ENCODE measurements around the gene FPGS. TPM values are rescaled to one million over a fixed set of nuclear protein-coding genes. Genes with fewer than 3 reads are reported as not detected.

The FPGS gene
- total RNA-seq = 96.0 and 102 TPM in 2 replicates

GRCh38 chr9:127802576-127803443 lies at the start of gene FPGS:
FPGS (plus strand) TSS chr9:127802882; CDS start chr9:127802925, 43 bp downstream.

GRCh38 chr9:127778280-127779135 lies 24.2 kb upstream of the FPGS start, which contains the start of gene SH2D3C:
SH2D3C (minus strand) TSS chr9:127778666; CDS start chr9:127778627, 39 bp downstream.

GRCh38 chr9:127785933-127786772 lies 16.5 kb upstream of the FPGS start, which contains the start of gene CDK9:
CDK9 (plus strand) TSS chr9:127786034; CDS start chr9:127786149, 115 bp downstream.

GRCh38 chr9:127854184-127854806 lies 51.6 kb downstream of the FPGS start, which contains the start of gene ENG:
ENG (minus strand) TSS chr9:127854658; CDS start chr9:127854355, 303 bp downstream.

Small RNA genes lying within 50 kb of the gene (small RNA-seq; reads per million reads assigned to genes)
- not detected for gene RF00019
- gene RNA5SP296 = not detected

Other genes with a start within 250 kb of the FPGS start
- gene STXBP1, start 190.6 kb upstream of the FPGS start, total RNA-seq = 14.3 and 19.7 TPM in 2 replicates
- gene CFAP157, start 95.9 kb upstream of the FPGS start, total RNA-seq = not detected in 2 replicates
- gene PTRH1, start 87.2 kb upstream of the FPGS start, total RNA-seq = 22.7 and 25.0 TPM in 2 replicates
- under 0.01 and 0.20 TPM in 2 replicates for gene TTC16, start 86.8 kb upstream of the FPGS start, total RNA-seq
- 5.1 and 6.2 TPM in 2 replicates for gene TOR2A, start 67.6 kb upstream of the FPGS start, total RNA-seq
- gene SH2D3C, start 24.2 kb upstream of the FPGS start, total RNA-seq = 0.37 TPM in 1 of 2 replicates, not detected in the other
- 42.8 and 43.0 TPM in 2 replicates for gene CDK9, start 16.8 kb upstream of the FPGS start, total RNA-seq
- gene ENG, start 51.8 kb downstream of the FPGS start, total RNA-seq = 31.6 and 40.7 TPM in 2 replicates
- 35.4 and 38.9 TPM in 2 replicates for gene AK1, start 74.8 kb downstream of the FPGS start, total RNA-seq
- 41.8 and 44.1 TPM in 2 replicates for gene ST6GALNAC6, start 96.7 kb downstream of the FPGS start, total RNA-seq
- 69.1 and 74.1 TPM in 2 replicates for gene ST6GALNAC4, start 114.2 kb downstream of the FPGS start, total RNA-seq
- gene PIP5KL1, start 127.9 kb downstream of the FPGS start, total RNA-seq = 2.5 and 5.5 TPM in 2 replicates
- gene DPM2, start 135.0 kb downstream of the FPGS start, total RNA-seq = 18.7 and 18.8 TPM in 2 replicates
- gene EEIG1, start 178.1 kb downstream of the FPGS start, total RNA-seq = 10.8 and 13.6 TPM in 2 replicates